ENCODE data around the gene TOP3A. TPM values are rescaled to one million over a fixed set of nuclear protein-coding genes. Genes with fewer than 3 reads are reported as not detected.
"Not testable (repeated sequence)": the region's sequence is repeated elsewhere in the genome, so short reads cannot be mapped to it uniquely, and the experiment has no call there.

Gene TOP3A
- total RNA-seq, 1 experiment from 2014 or later, result 56.1 TPM

DNA sequence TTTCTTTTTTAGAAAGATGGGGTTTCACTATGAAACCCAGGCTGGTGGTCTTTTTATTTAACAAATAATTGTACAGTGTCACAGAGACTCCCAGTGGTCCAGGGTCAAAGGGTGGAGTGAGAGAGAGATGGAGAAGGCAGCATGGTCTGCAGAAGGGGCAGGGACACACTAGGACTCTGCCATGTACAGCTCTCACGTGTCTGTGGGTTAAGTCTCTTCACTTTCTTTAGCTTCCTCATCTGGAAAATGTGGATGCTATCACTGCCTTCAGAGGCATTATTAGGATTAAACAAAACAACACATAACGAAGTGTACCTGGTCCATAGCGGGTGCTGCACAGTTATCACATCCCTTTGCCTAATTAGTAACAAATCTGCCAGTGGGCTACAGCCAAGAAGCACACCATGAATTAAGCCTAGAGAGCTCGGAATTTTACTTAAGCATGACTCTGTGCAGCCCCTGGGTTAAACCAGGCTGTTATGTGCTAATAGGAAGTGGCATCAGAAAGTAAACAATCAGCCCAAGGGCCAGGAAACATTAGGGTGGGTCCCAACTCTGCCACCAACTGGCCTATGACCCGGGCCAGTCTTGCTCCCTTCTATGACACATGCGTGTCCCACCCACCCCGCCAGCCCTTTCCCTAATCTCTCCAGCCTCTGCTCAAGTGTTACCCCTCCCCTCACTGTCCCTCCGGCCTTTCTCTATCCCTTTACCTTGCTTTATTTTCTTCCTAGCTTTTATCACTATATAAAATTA lies 13.9 kb downstream of the TOP3A start:
- H3K9me3 Mint-ChIP-seq, result no peaks in the 10 kb centered on the region
- H3K27ac Mint-ChIP-seq, result no peak overlapping the region
- no peaks in the 10 kb centered on the region for H3K4me1 Mint-ChIP-seq
- no peaks in the 10 kb centered on the region for H3K27me3 Mint-ChIP-seq (ENCODE audit: low read depth)
- H3K36me3 Mint-ChIP-seq, result peaks cover 69% of the 10 kb centered on the region
- ATAC-seq (no peak), DNase-seq (ENCODE audit: low spot score) (no peak)
- TF ChIP-seq SMAD4 (CRISPR knock-in tag; IDR thresholded peaks at IDR 0.05) (no peak), AR (CRISPR knock-in tag; IDR thresholded peaks at IDR 0.05) (no peak), NR1H2 (CRISPR knock-in tag; IDR thresholded peaks at IDR 0.05) (no peak), ZNF671 (CRISPR knock-in tag; IDR thresholded peaks at IDR 0.05) (no peak), GRHL2 (CRISPR knock-in tag; IDR thresholded peaks at IDR 0.05; ENCODE audit: insufficient replicate concordance, severe bottlenecking) (no peak), CBFB (CRISPR knock-in tag; IDR thresholded peaks at IDR 0.05; ENCODE audit: low read depth) (no peak), KAT7 (CRISPR knock-in tag; IDR thresholded peaks at IDR 0.05; ENCODE audit: borderline replicate concordance) (no peak), NFATC4 (CRISPR knock-in tag; IDR thresholded peaks at IDR 0.05) (no peak), ZNF512 (CRISPR knock-in tag; IDR thresholded peaks at IDR 0.05; ENCODE audit: borderline replicate concordance) (no peak), ELF4 (CRISPR knock-in tag; IDR thresholded peaks at IDR 0.05; ENCODE audit: low read depth) (no peak), ZNF416 (CRISPR knock-in tag; IDR thresholded peaks at IDR 0.05) (no peak), NFYB (CRISPR knock-in tag; conservative IDR thresholded peaks at IDR 0.05; ENCODE audit: low read depth) (no peak), NFE2L1 (CRISPR knock-in tag; IDR thresholded peaks at IDR 0.05) (no peak)
- TF ChIP-seq, protein P1, sequence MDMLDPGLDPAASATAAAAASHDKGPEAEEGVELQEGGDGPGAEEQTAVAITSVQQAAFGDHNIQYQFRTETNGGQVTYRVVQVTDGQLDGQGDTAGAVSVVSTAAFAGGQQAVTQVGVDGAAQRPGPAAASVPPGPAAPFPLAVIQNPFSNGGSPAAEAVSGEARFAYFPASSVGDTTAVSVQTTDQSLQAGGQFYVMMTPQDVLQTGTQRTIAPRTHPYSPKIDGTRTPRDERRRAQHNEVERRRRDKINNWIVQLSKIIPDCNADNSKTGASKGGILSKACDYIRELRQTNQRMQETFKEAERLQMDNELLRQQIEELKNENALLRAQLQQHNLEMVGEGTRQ (CRISPR knock-in tag; IDR thresholded peaks at IDR 0.05), result no peak
- TF ChIP-seq, protein P2, sequence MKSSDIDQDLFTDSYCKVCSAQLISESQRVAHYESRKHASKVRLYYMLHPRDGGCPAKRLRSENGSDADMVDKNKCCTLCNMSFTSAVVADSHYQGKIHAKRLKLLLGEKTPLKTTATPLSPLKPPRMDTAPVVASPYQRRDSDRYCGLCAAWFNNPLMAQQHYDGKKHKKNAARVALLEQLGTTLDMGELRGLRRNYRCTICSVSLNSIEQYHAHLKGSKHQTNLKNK (CRISPR knock-in tag; IDR thresholded peaks at IDR 0.05), result no peak
- TF ChIP-seq, protein P3, sequence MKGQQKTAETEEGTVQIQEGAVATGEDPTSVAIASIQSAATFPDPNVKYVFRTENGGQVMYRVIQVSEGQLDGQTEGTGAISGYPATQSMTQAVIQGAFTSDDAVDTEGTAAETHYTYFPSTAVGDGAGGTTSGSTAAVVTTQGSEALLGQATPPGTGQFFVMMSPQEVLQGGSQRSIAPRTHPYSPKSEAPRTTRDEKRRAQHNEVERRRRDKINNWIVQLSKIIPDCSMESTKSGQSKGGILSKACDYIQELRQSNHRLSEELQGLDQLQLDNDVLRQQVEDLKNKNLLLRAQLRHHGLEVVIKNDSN (CRISPR knock-in tag; IDR thresholded peaks at IDR 0.05), result no peak
- TF ChIP-seq, protein P4, sequence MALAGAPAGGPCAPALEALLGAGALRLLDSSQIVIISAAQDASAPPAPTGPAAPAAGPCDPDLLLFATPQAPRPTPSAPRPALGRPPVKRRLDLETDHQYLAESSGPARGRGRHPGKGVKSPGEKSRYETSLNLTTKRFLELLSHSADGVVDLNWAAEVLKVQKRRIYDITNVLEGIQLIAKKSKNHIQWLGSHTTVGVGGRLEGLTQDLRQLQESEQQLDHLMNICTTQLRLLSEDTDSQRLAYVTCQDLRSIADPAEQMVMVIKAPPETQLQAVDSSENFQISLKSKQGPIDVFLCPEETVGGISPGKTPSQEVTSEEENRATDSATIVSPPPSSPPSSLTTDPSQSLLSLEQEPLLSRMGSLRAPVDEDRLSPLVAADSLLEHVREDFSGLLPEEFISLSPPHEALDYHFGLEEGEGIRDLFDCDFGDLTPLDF (CRISPR knock-in tag; IDR thresholded peaks at IDR 0.05), result no peak
- CTCF ChIA-PET, result no interaction called here
- POLR2A ChIA-PET, result no interaction called here
- H3K4me3 Mint-ChIP-seq, result no peak overlapping the region

- CTCF ChIA-PET; H3K4me1 Mint-ChIP-seq; POLR2A ChIA-PET; ATAC-seq; H3K9me3 Mint-ChIP-seq; H3K4me3 Mint-ChIP-seq; H3K27me3 Mint-ChIP-seq (ENCODE audit: low read depth); DNase-seq (ENCODE audit: low spot score); H3K27ac Mint-ChIP-seq: not testable (repeated sequence)
- H3K36me3 Mint-ChIP-seq, result peaks cover 65% of the 10 kb centered on the region
Measured at GRCh38 chr17:18298061-18298460, 16.7 kb downstream of the TOP3A start.

Measured in WTC11 (cell line).